NT2/D1 (cell line): ENCODE data around the gene ICOSLG.
"Not testable (repeated sequence)": the region's sequence is repeated elsewhere in the genome, so short reads cannot be mapped to it uniquely, and the experiment has no call there.

Experiments
- DNase-seq: peaks from one replicate; pipeline ENCODE4 v3.0.0-alpha.2; 2011; ENCODE audit warnings: low read depth, low spot score
- H3K27me3 ChIP-seq: 2 replicates; pipeline ENCODE4 v1.6.0; 2011; ENCODE audit warnings: mild to moderate bottlenecking; ENCODE audit not compliant: insufficient read length, insufficient read depth
- H3K36me3 ChIP-seq: 2 replicates; pipeline ENCODE4 v1.6.1; 2011; ENCODE audit warnings: mild to moderate bottlenecking, low read length, mixed read lengths; ENCODE audit not compliant: insufficient read depth, insufficient read length
- H3K4me1 ChIP-seq: 2 replicates; pipeline ENCODE4 v1.5.1; 2011; ENCODE audit not compliant: insufficient read depth, insufficient read length
- H3K4me3 ChIP-seq: 2 replicates; pipeline ENCODE4 v1.5.1; 2011; ENCODE audit warnings: low read depth; ENCODE audit not compliant: insufficient read length
- H3K9ac ChIP-seq: 2 replicates; pipeline ENCODE4 v1.6.0; 2011; ENCODE audit warnings: low read depth; ENCODE audit not compliant: insufficient read length
- H3K9me3 ChIP-seq: 2 replicates; pipeline ENCODE4 v1.5.1; 2011; ENCODE audit warnings: mild to moderate bottlenecking, low read length; ENCODE audit not compliant: insufficient read depth
- SUZ12 ChIP-seq: IDR thresholded peaks from 2 replicates; pipeline ENCODE4 v1.6.1; 2011; ENCODE audit not compliant: insufficient read length, insufficient read depth; ENCODE audit errors: extremely low read depth
- YY1 ChIP-seq: IDR thresholded peaks from 2 replicates; pipeline ENCODE4 v1.6.1; 2011; ENCODE audit not compliant: insufficient read length, insufficient read depth
- ZNF274 ChIP-seq: IDR thresholded peaks from 2 replicates; pipeline ENCODE4 v1.6.1; 2011; ENCODE audit warnings: mild to moderate bottlenecking, low read depth, low read length

The ICOSLG gene

GRCh38 chr21:44255511-44255981 lies 14.8 kb upstream of the ICOSLG start:
- H3K9ac ChIP-seq: no peak overlapping the region
- no peak for DNase-seq
- no peaks in the 10 kb centered on the region for H3K27me3 ChIP-seq
- TF ChIP-seq YY1: no peak
- TF ChIP-seq ZNF274: no peak
- TF ChIP-seq SUZ12: no peak
- H3K4me1 ChIP-seq: peaks cover 10% of the 10 kb centered on the region
- no peaks in the 10 kb centered on the region for H3K36me3 ChIP-seq
- no peak overlapping the region for H3K4me3 ChIP-seq
- no peaks in the 10 kb centered on the region for H3K9me3 ChIP-seq

DNA sequence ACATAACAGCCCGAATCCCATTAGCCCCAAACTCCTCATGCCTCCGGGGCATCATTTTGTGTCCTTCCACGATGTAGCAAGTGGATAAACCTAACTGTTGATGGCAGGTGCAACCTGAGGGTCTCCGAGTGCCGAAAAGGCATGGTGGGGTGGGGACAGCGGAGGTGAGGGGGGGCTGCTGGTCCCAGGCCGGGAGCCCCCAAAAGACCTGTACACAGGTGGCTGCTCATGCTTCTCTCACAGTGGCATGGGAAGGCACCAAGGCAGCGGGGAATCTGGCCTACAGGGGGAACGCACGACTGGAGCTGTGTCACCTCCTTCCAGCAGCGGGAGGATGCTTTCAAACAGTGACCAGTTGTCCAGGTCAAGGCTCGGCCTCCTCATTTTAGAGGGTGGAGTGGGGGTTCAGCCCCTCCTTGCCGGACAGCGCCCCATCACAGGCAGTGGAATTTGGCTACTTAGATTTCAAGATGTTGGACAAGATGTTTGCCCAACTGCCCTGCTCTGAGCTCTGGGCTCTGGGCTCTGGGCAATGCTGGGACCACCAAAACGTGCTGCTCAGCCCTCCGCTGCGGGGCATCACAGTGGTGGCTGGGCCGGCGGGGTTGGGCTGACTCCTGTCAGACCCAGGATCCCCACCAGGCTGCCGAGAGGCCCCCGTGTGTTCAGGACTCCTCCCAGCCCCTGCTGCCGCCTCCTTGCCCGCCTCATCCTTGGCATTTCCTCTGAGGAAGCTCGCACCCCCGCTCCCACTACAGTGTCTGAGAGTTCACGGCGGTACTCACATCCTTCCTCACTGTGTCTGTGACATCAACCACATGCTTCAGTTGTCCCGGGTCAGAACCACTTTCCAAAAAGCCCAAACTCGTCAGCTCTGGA lies 13.3 kb upstream of the ICOSLG start:
- Histone ChIP-seq H3K9me3 (no peaks in the 10 kb centered on the region), H3K4me1 (peaks cover 10% of the 10 kb centered on the region), H3K9ac (no peak overlapping the region), H3K27me3 (no peaks in the 10 kb centered on the region), H3K4me3 (no peak overlapping the region), H3K36me3 (no peaks in the 10 kb centered on the region)
- TF ChIP-seq YY1 (no peak), SUZ12 (no peak), ZNF274 (no peak)
- no peak for DNase-seq

DNA sequence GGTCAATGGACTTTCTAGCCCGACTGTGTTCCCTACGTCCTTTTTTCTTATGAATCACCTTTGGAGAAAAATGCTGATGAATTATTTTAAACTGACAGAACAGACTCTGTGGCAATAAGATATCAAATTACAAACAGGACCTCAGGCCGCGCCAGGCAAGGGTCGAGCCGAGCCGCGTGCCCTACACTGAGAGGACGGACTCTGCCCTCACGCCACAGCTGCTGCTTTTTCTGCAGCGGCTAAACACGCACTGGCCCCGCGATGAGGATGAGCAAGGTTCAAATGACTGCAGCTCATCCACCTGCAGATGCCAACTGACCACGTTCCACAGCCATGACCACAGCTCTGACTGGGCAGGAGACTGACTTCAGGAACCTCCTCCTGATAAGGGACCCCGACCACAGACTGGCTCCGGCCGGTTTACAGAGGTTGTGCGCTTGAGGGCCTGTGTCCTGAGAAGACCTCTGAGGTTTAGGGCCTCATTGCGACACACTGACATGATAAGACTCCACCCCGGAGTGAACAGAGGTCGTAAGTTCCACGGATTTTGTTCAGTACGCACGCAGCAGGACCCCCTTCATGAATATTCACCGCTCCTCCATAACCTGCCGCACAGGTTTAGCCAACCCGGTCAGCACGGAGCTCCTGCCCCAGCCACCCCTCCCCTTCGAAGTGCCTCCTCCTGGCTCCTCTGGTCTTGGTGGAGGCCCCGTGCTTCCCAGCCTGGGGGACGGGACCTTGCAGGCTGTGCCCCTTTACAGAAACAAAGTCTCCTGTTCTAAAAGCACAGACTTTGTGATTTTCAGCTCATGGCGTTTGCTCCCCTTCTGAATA lies 8.7 kb upstream of the ICOSLG start:
- not testable (repeated sequence) for DNase-seq, H3K9me3 ChIP-seq, H3K36me3 ChIP-seq, H3K27me3 ChIP-seq, H3K4me3 ChIP-seq, H3K4me1 ChIP-seq, H3K9ac ChIP-seq

DNA sequence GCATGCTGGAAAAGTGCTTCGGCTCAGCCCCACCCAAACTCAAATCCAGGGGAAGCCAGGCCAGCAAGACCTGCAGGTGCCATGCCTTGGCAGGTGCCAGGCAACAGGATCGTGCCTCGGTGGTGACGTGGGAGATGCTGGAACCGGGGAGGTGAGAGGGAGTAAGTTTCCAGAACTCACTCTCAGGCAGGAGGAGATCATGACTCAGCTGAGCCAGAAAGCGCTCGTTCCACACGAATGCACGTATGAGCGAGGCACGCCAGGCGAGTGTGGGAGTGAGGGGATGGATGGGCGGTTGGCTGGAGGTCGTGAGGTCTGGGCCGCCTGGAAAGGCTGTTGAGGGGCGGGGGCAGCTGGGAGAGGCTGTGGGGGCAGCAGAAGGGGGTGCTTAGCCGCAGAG lies 7.2 kb upstream of the ICOSLG start:
- not testable (repeated sequence) for H3K4me1 ChIP-seq, H3K27me3 ChIP-seq, H3K4me3 ChIP-seq, H3K9ac ChIP-seq, H3K36me3 ChIP-seq, H3K9me3 ChIP-seq, DNase-seq

DNA sequence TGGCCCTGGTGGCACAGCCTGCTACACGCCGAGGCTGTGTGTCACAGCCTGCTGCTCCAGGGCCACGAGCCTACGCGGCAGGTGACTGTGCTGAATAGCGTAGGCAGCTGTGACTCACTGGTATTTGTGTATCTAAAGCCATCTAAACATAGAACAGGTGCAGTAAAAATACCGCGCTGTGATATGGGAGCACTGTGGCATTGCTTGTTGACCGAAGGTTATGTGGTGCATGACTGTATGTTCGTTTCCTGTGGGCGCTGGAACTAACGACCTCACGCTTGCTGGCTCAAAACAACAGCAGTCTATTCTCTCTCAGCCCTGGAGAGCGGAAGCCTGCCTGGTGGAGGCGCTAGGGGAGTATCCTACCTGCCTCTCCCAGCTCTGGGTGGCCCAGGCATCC lies 3.2 kb upstream of the ICOSLG start:
- H3K27me3 ChIP-seq, H3K9me3 ChIP-seq, H3K4me3 ChIP-seq, H3K9ac ChIP-seq, H3K36me3 ChIP-seq, DNase-seq, H3K4me1 ChIP-seq: not testable (repeated sequence)

DNA sequence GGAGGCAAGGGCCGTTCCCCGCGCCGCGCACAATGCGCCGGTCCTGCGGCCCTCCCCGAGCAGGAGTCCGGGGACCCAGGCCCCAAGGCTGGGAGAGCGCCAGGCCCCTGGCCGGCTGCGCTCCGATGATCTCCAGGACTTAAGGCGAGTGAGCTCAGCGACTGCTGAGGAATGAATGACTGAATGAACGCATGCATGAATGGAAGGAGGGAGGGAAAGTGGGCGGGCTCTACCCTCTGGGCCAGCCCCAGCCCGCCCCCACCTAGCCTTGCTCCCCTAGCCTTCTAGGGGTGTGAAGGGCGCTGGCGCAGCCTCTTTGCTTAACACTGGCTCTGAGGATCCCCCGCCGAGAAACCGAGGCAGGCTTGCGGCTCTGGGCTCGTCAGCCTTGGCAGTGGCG lies 538 bp upstream of the ICOSLG start:
- not testable (repeated sequence) for H3K9me3 ChIP-seq, H3K4me1 ChIP-seq, H3K27me3 ChIP-seq, DNase-seq, H3K9ac ChIP-seq, H3K4me3 ChIP-seq, H3K36me3 ChIP-seq

- H3K27me3 ChIP-seq, H3K9me3 ChIP-seq, H3K36me3 ChIP-seq, H3K4me1 ChIP-seq, DNase-seq, H3K9ac ChIP-seq, H3K4me3 ChIP-seq: not testable (repeated sequence)
Measured at GRCh38 chr21:44240353-44240752, 390 bp downstream of the ICOSLG start.

DNA sequence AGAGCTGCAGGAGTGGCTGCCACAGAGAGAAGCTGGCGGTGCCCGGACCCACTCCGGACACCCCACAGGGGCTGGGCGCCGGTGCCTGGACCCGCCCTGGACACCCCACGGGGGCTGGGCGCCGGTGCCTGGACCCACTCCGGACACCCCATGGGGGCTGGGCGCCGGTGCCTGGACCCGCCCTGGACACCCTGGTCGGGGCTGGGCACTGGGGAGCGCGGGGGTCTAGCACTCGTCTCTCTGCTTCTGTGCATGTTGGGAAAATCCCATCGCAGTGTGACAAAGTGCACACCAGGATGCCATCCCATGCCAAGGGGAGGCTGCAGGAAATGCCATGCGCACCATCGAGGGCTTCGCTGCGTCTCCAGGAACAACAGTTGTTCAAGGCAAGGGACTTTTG lies 11.2 kb downstream of the ICOSLG start:
- not testable (repeated sequence) for H3K27me3 ChIP-seq, H3K9me3 ChIP-seq, H3K36me3 ChIP-seq, DNase-seq, H3K9ac ChIP-seq, H3K4me1 ChIP-seq, H3K4me3 ChIP-seq

- not testable (repeated sequence) for H3K4me1 ChIP-seq, H3K4me3 ChIP-seq, H3K27me3 ChIP-seq, DNase-seq, H3K9me3 ChIP-seq, H3K36me3 ChIP-seq, H3K9ac ChIP-seq
Measured at GRCh38 chr21:44228109-44228508, 12.6 kb downstream of the ICOSLG start.

DNA sequence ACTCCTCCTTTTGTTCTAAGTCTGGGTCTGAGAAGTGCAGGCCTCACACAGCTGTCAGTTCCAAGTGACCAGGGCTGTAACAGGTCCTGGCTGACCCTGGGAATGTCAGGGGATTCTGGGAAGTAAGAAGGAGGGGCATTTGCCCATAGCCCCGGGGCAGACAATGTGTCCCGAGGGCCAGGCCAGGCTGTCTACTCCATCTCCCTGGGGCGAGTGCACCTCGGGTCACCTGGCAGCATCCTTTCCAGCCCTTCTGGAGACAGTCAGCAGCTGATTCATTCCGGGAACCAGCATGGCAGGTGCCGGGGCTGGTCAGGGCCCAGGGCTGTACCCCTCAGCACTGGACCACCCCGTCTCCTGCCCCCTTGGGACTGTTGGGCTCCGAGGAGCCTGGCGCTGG lies 13.1 kb downstream of the ICOSLG start:
- H3K4me3 ChIP-seq, DNase-seq, H3K9me3 ChIP-seq, H3K4me1 ChIP-seq, H3K36me3 ChIP-seq, H3K27me3 ChIP-seq, H3K9ac ChIP-seq: not testable (repeated sequence)

DNA sequence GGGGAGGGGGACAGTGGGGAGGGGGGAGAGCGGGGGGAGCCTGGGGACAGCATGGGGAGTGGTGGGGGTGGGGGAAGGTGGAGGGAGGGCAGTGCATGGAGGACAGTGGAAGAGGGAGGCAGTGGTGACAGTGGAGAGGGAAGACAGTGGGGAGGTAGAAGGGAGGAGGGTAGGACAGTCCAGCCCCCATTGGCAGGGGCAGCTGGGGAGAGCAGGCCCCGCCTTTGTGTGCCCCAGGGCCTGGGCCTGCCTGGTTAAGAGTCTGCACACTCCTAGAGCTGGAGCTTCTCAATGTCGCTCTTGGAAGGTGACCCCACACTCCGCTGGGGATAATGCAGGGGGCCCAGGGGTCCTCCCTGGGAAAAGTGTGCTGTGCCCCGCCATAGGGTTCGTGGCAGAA lies 15.1 kb downstream of the ICOSLG start:
- not testable (repeated sequence) for H3K36me3 ChIP-seq, H3K4me3 ChIP-seq, DNase-seq, H3K9ac ChIP-seq, H3K27me3 ChIP-seq, H3K9me3 ChIP-seq, H3K4me1 ChIP-seq
